NCI-H2171 treated with DMSO at 0.1 percent for 48 hours (cell line): ENCODE results near the gene DNAJC7.
"Not testable (repeated sequence)": the region's sequence is repeated elsewhere in the genome, so short reads cannot be mapped to it uniquely, and the experiment has no call there.

ENCODE experiments used
- DNase-seq: peaks from one replicate; lab custom pipeline; 2025; lab: John Stamatoyannopoulos, UW

The DNAJC7 gene

DNA sequence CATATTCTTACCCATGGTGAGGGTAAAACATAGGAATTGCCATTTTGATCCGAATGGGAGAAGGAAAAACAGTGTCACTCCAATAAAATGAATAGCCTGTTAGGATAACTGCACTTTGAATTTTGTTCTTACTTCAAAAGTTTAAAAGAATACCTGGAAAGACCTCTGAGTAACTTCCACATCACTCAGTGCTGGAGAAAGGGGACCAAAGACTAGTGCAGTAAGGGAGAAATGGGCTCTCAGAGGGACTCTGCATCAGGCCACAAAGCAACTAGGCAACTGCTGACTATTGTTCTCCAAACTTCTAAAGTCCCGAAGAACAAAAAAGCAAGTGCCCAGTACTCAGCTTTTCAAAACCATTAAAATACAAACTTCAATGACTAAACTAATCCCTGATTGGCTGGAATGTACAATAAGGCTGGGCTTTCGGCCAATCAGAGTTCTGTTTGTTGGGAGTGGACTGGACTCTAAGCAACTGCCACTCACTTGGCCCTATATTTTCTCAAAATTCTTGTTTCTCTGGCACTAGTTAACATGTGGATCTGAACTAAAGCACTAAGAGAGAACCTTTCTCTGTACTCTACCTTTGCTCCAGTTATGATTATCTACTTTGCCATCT is 6.2 kb downstream of the DNAJC7 start:
- DNase-seq, result no peak

DNA sequence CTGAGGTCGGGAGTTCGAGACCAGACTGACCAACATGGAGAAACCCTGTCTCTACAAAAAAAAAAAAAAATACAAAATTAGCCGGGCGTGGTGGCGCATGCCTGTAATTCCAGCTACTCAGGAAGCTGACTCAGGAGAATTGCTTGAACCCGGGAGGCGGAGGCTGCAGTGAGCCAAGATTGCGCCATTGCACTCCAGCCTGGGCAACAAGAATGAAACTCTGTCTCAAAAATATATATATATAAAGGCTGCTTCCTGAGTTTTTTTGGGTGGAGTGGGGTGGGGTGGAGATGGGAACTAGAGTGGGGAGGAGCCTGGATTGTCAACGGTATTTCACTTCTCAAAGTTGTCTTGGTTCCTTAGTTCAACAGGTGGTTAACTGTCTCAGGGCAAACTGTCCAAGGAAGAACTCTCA is 7.0 kb downstream of the DNAJC7 start:
- not testable (repeated sequence) for DNase-seq

DNA sequence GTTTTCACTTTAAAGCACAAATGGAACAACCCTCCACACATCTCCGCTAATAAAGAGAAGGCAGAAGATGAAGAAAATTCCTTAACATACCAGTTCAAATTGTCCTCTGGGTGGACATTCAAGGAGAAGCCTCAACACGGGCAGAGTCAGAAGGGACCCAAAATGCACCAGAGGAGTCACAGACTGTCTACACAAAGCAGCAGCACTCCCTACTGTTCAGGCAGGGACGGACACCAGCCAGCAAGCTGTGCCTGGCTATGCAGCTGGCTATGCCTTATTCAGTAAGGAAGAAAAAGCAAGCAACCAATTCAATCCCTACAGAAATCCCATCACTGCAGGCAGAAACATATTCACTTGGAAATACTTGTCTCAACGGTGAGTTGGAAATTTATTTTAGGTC is 8.1 kb downstream of the DNAJC7 start:
- DNase-seq, result no peak

DNA sequence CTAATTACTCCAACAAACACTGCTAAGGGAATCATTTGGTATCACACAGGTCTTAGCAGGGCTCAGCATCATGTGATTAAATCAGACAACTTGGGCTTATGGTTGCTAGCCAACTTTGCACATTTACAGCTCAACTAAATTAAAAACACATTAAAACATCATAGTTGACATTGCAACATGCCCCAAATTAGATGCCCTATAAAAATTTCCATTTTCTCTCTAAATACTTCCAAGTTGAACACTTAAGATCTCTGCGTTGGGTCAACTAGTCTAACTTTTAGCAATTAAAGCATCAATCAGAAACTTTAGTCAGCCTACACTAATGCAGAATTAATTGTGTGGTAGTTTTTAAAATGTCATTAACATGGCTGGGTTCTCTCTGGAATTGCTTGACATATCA is 12.1 kb downstream of the DNAJC7 start:
- no peak for DNase-seq

DNA sequence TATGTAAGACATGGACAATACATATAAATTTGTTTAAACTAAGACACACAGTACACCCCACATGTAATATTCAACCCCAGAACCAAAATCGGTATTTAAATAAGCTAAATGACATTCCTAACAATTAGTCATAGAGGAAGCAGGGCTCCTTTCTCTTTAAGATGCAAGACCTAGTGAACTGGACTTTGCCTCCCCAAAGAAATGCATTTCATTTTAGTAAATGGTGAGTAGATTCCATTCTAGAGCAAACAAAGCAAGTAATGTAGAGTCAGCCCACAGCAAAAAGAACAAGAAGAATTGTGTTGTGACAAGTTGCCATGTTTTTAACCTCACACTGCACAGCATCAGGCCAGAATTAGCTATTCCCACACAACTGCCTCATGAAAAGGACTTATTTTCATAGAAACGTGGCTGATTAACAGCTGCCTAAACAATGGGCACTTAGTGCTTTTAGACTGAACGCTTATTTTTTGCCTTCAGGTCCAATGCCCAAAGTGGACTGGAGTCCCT is 14.4 kb downstream of the DNAJC7 start:
- no peak for DNase-seq

DNA sequence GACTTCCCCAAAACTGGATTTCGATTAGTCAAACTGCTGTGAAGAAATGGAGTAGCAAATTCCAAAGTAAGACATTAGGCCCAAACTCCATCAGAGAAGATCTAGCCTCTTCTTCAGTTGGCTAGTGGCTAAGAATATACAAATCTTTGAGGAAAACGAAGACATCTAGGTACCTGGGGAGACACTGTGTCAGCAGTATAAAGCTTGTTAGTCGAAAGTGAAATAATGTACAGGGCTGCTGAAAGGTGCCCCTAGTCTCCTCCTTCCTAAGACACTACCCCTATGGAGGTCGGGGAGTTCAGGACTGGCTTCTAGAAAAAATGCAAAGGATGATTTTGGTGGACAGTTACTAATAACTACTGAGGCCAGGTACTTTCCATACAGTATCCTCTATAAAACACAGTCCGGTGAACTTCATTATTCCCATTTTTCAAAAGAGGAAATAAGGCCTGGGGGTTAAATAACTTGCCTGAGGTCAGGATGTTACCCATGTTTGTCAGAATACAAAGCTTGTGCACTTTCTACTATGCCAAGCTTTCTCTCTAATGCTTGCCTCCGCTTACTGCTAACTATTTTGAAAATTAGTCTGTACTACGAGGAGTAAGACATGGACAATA is 15.0 kb downstream of the DNAJC7 start:
- no peak for DNase-seq

DNA sequence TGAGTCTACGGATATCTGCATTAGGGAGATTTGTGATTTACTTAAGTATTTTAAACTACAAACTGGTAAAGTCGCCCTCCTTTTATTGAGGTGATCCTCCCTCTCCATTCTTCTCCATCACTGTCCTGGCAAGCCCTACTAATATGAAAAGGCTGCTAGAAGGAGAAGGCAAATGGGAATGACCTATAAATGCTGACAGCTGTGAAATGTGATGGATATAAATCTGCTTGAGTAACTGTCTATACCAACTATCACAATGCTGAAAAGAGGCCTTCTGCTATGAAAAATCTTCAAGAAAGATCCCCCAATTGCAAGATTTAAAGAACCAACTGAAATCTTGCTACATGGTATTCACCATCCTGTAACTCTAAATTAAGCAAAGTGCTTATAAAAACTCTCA is 15.5 kb downstream of the DNAJC7 start:
- DNase-seq, result no peak

DNA sequence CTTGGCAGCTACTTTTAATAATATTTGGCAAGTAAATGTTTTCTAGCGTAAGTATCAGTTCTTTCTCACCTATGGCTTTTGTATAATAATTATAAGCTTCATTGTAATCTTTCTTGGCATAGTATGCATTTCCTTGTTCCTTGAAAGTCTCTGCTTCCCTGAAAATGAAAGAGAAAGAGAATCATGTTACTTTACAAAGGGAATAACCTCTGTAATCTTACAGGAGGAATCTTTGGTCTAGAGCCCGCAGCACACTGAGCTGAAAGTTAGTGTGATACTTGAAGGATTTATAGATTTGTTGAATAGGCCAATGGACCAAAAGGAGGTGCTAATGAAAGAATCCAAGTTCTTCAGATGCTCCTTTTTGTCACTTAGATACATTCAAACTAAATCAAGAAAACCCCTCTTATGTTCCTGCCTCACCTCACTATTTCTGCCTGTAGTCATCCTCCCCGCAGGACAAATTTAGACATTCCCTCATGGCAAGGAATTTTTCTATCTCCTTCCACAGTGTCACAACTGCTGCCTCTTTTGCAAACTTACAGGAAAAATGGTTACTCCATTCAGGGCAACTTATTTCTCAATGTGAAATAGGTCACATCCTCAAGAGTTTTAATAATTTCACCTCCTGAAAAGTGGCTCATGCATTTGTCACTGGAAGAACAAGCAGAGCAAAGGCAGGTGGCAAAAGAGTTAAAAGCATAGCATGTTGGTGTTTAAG is 16.7 kb downstream of the DNAJC7 start:
- DNase-seq, result no peak

DNA sequence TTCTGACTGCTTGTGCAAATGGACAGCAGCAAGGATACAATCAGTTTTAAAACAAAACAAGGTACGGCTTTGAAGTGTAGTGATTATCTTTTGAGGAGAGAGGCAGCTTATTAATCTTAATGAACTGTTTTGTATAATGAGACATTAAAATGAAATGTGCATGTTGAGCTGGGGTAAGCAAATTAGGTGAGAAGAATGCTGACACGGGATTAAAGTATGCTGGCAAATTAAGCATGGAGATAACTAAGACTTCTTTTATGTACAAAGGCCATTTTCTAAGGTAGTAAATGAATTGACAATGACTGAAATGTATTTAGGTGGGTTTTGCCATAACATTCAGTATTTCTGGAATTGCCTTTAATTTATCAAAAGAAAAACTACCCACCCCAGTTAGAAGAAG is 18.7 kb downstream of the DNAJC7 start:
- no peak for DNase-seq

DNA sequence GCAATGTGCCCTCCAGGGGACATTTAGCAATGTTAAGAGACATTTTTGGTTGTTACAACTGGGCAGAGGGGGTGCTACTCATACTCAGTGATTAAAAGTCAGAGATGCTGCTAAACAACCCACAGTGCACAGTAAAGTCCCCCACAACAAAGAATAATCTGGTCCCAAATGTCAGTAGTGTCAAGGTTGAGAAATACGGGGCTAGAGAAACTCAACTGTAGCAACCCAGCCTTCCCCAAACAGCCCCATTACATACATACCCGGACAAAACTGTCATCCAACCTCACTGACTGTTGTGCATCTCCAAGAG is 20.4 kb downstream of the DNAJC7 start:
- no peak for DNase-seq

DNA sequence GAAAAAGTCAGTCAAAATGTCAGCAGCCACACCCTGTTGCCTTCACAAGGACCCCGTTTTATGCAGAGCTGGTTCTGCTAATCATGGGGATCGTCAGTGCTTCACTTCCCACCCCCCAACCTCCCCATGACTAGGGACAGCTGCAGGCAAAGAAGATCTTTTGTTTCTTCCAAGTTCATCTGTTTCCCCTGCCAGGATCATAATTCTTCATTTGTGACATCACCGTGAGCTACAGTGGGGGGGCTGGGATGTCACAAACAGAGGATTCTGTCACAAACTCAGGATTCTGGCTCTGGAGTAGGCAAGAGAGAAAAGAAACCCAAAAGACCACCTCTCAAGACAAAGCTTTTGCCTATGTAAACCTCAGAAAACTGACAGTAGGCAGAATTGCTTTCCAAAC is 24.7 kb downstream of the DNAJC7 start:
- DNase-seq, result no peak

DNA sequence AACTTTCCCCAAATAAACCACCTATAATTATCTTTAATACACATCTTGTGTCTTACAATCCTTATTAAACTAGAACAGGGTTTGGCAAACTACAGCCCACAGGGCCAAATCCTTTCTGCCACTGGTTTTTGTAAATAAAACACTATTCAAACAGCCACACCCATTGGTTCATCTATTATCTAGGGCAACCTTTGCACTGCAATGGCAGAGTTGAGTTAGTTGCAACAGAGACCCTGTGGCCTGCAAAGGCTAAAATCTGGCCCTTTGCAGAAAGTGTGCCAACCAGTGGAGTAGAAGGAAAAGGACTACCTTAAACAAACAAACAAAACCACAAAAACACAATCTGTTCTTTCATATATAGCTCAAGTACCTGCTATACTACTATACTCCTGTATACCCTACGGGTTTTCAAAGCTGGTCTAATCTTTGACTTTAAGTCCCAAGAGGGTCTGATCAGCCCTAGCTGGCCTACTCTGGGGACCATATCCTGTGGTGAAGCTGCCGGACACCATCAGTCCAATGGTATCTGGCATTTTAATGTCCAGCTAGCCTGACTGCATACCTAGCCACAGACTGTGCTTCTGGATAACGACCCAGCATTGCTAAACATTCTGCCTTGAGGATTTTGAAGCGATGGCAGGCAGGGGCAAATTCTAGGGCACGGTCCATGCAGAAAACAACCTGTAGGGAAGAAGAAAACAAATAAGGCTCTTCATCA is 27.4 kb downstream of the DNAJC7 start:
- no peak for DNase-seq

DNA sequence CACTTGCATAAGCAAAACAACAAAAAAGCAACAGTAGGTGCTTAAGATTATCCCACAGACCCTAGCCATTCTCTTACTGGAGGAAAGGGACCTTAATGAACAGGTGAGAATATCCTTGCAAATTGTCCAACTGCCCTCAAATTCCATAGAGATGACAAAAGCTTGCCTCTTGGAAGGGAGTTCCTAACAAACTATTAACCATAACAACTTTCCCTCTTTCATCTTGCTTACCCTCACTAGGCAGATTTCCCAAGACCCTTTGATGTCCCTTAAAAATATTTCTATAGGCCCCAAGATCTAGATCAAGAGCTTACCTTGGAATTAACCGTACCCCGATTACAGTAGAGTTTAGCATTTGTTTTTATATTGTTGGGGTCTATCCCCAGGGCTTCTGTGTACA is 28.8 kb downstream of the DNAJC7 start:
- DNase-seq, result no peak

DNA sequence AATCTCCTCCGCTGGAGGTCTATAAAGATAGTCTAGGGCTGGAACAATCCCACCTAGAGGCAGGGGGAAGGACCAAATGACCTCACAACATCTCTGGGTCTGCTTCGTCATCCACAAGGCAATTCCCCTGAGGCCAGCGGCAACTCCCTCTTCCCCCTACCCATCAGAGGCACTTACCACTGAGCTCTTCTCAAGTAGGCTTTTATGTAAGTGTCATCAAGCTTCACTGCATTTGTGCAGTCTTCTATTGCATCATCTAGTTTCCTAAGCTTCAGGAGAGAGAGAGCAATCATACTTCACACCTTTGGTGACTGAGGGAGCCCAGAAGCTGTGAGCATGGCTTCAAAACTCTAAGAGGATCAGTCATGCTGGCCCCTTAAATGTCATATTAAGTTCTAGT is 29.6 kb downstream of the DNAJC7 start:
- no peak for DNase-seq

DNA sequence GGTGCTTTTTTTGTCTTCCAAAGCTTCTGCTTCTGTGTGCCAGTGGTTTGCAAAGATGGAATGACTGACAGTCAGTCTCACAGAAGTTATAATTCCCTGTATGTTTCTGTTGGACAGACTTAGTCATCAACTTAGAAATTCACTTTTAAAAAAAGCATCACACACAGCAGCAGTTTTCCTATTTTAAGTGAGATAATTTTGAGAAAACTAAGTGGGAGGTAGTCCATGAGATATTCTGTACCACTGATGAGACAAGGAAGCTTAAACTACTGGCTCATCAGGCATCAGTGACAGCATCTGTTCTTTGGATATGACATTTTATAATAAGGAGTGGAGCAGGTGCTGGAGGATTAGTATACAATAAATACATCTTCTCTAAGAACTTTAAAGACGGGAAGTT is 30.6 kb downstream of the DNAJC7 start:
- DNase-seq, result no peak

DNA sequence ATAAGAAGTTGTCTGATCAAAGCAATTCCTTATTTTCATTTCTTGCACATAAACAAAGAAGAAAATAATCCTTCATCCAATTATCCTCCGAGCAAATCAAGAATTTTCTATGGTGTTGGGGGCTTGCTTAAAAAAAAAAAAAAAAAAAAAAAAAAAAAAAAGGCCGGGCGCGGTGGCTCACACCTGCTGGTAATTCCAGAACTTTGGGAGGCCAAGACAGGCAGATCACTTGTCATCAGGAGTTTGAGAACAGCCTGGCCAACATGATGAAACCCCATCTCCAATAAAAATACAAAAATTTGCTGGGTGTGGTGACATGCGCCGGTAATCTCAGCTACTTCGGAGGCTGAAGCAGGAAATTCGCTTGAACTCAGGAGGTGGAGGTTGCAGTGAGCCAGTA is 31.3 kb downstream of the DNAJC7 start:
- no peak for DNase-seq

DNA sequence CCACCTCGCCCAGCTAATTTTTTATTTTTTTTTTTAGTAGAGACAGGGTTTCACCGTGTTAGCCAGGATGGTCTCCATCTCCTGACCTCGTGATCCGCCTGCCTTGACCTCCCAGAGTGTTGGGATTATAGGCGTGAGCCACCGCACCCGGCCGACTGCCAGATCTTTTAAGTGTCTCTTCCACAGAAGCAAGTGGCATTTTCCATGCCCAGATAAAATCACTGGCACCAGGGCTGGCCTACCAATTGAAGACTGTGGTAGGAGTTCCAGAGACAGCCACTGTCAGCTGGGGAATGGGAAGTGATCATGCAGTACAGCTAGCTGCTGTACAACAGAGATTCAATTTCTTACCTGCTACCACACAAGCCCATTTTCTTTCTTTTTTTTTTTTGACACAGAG is 32.8 kb downstream of the DNAJC7 start:
- DNase-seq, result no peak

DNA sequence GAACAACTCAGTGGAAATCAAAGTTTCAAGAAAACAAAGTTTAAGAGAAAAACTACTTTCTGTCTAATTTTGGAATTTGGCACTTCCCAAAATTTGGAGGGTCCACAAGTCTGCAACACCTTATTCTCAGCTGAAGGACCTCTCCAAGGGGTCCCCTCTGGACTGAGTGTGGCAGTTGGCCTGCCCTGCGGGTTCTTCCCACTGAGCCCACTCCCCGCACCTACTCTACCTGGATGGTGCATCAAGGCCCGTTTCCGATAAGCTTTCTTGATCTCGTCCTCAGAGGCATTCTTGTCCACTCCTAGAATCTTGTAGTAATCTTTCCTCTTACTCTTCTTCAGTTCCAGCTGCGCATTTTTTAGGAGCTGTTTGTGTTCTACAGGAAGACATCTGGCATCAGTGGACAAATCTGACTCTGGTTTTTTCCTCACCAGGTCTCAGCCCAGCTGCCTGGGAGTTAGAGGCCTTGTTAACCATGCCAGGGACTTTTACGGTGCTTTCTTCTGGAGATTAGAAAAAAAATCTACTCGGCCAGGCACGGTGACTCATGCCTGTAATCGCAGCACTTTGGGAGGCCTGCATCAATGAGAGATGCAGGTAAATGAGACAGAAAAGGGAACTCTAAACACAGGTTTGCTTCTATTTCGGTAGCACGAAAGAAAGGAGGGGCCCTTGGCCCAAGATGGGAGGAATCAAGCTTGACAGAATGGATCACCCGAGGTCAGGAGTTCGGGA is 35.0 kb downstream of the DNAJC7 start:
- no peak for DNase-seq

DNA sequence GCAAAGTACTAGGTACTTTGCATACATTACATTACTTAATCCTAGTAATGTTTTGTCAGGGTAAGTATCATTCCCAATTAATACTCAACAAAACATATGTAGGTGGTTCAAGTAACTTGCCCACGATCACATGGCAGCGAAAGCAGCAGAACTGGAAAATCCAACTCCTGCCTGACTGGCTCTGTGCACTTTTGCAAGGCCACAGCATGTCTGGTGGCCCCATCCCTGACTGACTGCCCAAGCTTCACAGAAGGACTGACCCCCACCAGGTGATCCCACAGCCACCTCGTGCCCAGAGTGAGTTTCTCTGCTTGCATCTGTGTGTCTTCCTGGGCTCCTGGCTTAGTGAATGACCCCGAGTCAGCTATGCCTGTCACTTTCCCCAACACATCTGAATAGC is 39.2 kb downstream of the DNAJC7 start:
- no peak for DNase-seq

DNA sequence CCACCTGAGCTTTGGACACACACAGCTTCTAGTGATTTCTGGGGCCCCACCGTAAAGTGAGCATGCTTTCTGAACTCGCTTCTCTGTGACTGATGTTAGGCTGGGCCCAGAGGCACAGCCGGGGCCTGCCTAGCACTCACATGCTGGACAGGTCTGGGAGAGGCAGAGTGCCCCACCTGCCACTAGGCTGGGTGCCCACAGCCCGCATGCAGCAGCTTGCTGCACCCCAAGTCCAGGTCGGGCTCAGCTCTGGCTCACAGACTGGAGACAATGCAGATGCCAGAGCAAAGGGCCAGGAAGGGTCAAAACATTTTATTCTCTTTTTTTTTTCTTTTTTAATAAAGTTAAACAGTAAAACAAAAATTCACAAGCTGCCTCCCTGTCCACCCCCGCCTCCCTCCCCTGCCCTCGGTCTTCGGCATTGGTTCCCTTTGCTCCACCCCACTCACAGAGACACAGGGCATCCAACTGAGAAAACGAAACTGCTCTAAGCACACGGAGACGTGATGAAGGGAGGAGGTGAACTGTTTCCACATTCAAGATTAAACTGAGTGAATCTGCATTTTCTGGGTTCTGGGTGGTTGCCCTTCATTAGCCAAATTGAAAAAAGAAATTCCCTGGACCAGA is 41.0 kb downstream of the DNAJC7 start:
- DNase-seq, result no peak
